HG02623 (cell line): ENCODE data around the gene LRMDA.
A peak's percentile ranks its signal among the peaks of the same experiment; 100 is the strongest.
"Not testable (repeated sequence)": the region's sequence is repeated elsewhere in the genome, so short reads cannot be mapped to it uniquely, and the experiment has no call there.

ENCODE experiments used
- ATAC-seq: cut with Tn5 transposase; IDR thresholded peaks from one replicate; pipeline ENCODE4 v1.9.1; 2021; ENCODE audit warnings: moderate library complexity; ENCODE audit not compliant: unreplicated experiment

LRMDA gene

GRCh38 chr10:75762431-75762802 is 331.0 kb downstream of the LRMDA start:
- ATAC-seq, result no peak

DNA sequence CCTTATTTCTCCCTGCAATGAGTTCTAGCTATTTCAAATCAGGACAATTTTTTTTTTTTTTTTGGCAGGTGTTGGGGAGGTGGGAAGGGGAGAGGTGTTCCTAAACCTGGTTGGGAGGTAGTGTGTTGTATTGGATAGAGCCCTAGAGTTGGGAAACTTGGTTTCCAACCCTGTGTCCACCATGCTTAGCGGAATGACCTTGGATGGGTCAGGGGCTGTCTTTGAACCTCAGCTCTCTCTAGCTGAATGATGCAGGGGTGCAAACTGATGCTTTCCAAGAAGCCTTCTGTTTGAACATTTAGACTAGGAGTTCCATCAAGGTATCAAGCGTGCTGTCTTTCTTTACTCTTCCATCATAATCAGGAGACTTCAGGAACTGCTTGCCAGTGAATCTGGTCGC is 332.2 kb downstream of the LRMDA start:
- ATAC-seq, result no peak

GRCh38 chr10:75764974-75765788 is 333.8 kb downstream of the LRMDA start:
- no peak for ATAC-seq

GRCh38 chr10:75765789-75766096 is 334.3 kb downstream of the LRMDA start:
- ATAC-seq, result no peak

- no peak for ATAC-seq
Measured at GRCh38 chr10:75766106-75766505, 334.7 kb downstream of the LRMDA start.

DNA sequence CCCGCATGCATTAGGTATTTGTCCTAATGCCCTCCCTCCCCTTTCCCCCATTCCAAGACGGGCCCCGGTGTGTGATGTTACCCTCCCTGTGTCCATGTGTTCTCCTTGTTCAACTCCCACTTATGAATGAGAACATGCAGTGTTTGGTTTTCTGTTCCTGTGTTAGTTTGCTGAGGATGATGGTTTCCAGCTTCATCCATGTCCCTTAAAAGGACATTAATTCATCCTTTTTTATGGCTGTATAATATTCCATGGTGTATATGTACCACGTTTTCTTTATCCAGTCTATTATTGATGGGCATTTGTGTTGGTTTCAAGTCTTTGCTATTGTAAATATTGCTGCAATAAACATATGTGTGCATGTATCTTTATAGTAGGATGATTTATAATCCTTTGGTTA is 335.3 kb downstream of the LRMDA start:
- not testable (repeated sequence) for ATAC-seq

DNA sequence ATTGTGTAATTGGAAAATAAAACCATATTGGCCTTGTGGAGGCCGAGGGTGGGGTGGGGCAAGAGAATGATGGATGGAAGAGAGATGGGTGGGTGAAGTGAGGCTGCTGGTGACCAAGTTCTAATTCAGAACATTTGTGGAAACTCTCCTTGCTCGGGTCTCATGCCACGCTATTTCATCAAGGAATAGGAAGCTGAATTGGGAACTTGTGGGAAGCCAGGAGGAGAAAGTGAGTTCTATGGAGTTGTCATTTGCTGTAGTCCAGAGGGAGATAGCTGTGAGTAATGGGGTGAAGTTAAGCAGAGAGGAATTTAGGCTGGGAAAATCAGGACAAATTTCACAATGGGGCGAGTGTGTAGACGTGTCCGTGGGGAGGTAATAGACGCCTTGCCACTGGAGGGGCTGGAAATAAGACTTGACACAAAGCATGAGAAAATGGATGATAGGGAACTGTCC is 339.2 kb downstream of the LRMDA start:
- no peak for ATAC-seq

- ATAC-seq, result no peak
Measured at GRCh38 chr10:75771606-75772005, 340.2 kb downstream of the LRMDA start.

GRCh38 chr10:75772153-75772887 is 340.9 kb downstream of the LRMDA start:
- ATAC-seq, result peak; percentile 65

DNA sequence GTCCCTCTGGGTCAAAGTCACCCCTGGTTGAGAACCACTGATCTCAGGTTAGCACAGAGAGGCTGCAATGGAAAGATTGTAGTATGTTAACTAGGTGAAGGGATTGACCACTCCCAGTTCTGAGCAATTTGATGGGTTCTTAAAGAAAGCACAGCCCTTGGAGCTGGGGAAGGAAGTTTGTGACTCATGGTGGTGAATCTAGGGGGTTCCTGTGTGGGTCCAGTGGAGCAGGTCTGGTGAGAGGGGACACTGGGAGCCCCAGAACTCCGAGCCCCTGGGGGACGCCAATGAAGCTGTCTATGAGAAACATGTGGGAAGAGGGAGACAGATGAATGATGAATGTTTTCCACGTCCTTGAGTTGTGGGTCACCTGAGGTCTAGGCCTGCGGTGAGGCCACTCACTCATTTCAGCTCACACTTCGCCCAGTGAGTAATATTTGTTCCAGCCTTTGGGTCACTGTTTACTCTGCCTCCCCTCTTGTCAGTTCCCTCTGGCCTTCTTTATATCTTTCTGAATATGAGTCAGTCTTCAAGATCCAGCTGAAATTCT is 341.9 kb downstream of the LRMDA start:
- no peak for ATAC-seq

DNA sequence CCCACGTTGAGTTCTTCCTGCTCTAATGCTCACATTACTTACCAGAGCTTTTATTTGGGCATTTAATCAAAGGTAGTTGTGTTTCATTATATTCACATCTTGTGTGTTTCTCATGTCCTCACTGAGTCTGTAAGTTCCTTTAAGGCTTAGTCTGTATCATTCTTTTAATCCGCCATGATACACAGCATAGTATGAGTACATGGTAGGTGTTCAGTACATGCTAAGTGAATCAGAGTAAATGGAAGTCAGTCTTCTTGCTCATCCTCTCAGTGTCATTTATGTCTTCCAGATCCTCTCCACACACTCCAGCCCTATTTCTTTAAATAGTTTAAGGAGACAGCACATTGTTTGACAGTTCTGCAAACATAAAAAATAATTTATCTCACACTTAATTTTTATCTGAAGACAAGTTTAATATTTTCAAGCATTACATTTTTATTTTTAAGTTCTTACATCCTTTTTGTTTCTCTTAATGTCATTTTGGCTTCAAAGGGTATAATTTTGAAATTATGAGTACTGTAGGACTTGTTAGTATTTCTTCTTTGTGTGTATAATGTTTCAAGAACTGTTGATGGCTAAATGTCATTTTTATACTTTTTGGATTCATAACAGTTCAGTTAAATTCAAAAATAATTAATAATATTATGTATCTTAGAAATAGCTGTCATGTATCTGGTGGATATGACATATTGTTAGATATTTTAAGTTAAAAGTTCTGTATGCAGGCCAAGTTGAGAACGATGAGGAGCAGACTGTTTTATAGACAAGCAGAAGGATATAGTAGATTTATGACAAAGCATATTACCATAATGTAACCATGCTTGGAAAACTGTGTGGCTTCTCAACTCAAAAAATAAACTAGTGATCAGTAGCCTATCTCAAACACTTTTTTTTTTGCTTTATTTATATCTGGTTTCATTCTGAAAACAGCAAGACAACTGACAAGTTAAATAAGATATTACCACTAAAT is 342.7 kb downstream of the LRMDA start:
- ATAC-seq, result no peak

DNA sequence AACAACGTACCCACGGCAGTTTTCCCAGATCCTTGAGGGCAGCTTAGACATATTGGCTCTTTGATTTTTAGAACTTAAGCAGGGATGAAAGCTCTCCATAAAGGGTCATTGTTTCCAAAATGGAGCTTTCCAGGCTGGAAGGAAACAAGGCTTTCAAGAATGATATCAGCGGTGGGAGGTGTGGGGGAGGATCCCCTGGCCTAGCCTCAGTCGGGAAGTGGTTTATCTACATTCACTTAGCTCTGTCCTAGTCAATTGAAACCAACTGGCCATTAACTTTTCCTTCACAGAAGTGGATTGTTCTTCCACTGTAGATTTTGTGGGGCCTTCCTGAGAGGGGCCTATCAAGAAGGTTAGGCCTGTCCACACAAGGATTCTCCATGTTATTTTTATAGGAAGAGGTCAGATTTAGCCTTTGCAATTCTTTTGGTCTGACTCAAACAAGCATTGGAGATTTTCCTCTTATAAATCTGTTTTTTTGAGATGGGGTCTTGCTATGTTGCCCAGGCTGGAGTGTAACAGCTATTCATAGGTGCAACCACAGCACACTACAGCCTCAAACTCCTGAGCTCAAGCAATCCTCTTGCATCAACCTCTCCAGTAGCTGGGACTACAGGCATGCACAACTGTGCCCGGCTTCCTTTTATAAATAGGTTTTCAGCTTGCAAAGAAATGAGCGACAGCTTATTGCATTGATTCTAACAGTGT is 343.5 kb downstream of the LRMDA start:
- ATAC-seq, result no peak

DNA sequence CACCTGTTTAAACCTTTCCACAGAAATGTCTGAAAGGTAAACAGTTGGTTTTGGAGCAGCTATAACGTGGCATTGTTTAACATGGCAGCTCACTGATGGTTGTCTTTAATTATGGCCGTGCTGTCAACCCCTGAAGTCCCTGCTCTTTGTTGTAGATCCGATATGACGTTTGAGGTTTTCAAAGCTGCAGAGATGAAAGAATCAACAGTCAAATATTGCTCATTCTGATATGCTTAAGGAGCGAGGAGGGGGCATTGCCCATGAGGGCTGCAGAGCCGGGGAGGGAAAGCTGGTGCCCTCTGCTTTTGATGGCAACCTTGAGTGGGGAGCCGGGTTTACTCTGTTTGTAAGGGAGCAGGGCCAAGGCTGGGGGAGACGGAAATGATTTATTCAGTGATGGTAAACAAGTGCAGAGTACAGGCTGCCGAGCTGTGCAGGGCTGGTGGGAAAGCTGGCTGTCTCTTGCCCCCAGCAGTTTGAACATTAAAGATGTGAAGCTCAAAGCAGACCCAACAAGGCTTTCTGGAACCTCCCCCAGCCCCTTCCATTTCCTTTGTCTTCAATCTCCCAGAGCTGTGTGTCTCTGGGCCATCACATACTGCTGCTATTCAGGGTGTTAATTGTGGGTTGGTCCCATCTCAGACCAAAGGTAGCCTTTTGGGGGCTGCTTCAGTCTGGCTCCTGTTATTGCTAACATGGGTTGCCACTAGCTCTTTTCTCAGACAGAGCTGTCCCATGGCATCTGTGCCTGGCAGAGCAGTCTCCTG is 345.5 kb downstream of the LRMDA start:
- ATAC-seq, result no peak

- no peak for ATAC-seq
Measured at GRCh38 chr10:75778665-75779064, 347.2 kb downstream of the LRMDA start.

GRCh38 chr10:75779276-75779675 is 347.9 kb downstream of the LRMDA start:
- no peak for ATAC-seq

DNA sequence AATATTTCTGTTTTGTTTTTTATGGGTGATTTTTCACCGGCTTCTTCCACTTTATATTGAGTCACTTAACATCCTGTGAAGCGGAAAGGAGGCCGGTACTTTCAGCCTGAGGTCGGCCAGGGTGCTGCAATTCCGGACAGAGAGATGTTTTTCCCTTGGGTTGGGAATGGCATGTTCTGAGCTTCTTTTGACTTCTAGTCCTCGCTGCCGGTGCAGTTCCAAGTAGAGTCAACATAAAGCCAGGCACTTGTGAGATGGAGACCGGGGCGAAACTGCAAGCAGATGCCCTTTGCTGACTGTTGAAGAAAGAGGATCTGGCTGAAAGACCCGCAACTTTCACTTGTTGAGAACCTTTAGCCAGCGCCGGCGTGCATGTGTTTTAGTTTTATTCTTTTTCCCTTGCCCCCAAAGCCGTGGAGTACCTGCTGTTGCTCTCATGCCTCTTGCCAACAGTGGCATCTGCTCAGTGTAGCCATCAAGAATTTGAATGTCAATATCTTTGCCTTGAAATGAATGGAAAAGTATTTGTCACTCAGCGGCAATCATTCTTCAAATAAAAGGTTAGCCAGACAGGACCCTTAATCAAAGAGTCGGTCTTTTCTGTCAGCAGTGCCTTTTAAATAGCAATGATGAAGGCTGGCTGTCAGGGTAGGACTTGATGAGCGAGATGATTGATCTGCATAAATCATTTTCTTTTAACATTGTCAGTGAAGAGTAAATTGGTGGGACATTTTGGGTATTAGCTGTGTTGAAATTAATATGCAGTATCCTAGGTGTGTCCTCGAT is 351.2 kb downstream of the LRMDA start:
- ATAC-seq, result no peak

GRCh38 chr10:75788394-75789205 is 357.2 kb downstream of the LRMDA start:
- ATAC-seq, result no peak

DNA sequence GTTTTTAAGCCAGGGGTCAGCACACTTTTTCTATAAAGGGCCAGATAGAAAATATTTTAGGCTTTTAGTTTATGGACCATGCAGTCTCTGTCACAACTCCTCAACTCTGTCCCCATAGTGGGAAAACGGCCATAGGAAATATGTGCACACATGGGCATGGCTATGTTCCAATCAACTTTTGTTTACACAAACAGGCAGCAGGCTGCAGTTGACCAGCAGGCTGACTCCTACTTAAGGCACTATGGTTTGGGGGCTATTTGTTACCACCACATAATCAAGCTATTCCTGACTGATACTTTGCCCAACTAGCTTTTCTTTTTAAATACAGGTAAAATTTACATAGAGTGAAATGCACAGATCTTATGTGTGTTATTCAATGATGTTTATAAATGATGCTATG is 362.4 kb downstream of the LRMDA start:
- no peak for ATAC-seq
